WTC11 (cell line): ENCODE data around the gene INTS11. TPM values are rescaled to one million over a fixed set of nuclear protein-coding genes. Genes with fewer than 3 reads are reported as not detected.
A peak's percentile ranks its signal among the peaks of the same experiment; 100 is the strongest.

Source experiments
- ATAC-seq: fragments of 200-7000 bp; cut with Tn5 transposase; 2 replicates; pipeline ENCODE4 v1.10.0; 2021; ENCODE audit warnings: mild to moderate bottlenecking, moderate library complexity
- CTCF ChIA-PET: fragments of 300-600 bp; sonication (Branson Sonifier 250); formaldehyde crosslinking; loops from one replicate; lab custom pipeline; 2021; ENCODE audit warnings: antibody characterized with exemption; lab: Charles Lee
- POLR2A ChIA-PET: fragments of 350-600 bp; sonication (Branson Sonifier 250); formaldehyde crosslinking; loops from one replicate; lab custom pipeline; 2021; ENCODE audit warnings: antibody characterized with exemption; lab: Charles Lee
- DNase-seq: peaks from one replicate; pipeline ENCODE4 v3.0.0; 2021; ENCODE audit warnings: low spot score
- H3K27ac Mint-ChIP-seq: 2 replicates; pipeline ENCODE4 v1.8.0; 2021; ENCODE audit warnings: mixed read lengths
- H3K27me3 Mint-ChIP-seq: 2 replicates; pipeline ENCODE4 v1.8.0; 2021; ENCODE audit warnings: low read depth, mild to moderate bottlenecking, moderate library complexity, mixed read lengths
- H3K36me3 Mint-ChIP-seq: 2 replicates; pipeline ENCODE4 v1.8.0; 2021; ENCODE audit warnings: mixed read lengths
- H3K4me1 Mint-ChIP-seq: 2 replicates; pipeline ENCODE4 v1.8.0; 2022; ENCODE audit warnings: mixed read lengths
- H3K4me3 Mint-ChIP-seq: 2 replicates; pipeline ENCODE4 v1.8.0; 2021; ENCODE audit warnings: mild to moderate bottlenecking, moderate library complexity, mixed read lengths
- H3K9me3 Mint-ChIP-seq: 2 replicates; pipeline ENCODE4 v1.8.0; 2021; ENCODE audit warnings: mixed read lengths
- ATF1 ChIP-seq: sonication (generic); formaldehyde crosslinking; IDR thresholded peaks from 2 replicates; pipeline ENCODE4 v1.8.1; 2023; ENCODE audit warnings: mild to moderate bottlenecking, moderate library complexity, missing genetic modification reagents
- CTCF ChIP-seq: fragments of 200-600 bp; IDR thresholded peaks from 2 replicates; pipeline ENCODE4 v1.8.0; 2022; ENCODE audit warnings: antibody characterized with exemption
- ERG ChIP-seq: fragments of 250-450 bp; sonication (Bioruptor Pico); IDR thresholded peaks from 2 replicates; pipeline ENCODE4 v1.8.0; 2021; ENCODE audit warnings: mild to moderate bottlenecking
- ETV6 ChIP-seq: sonication (generic); formaldehyde crosslinking; IDR thresholded peaks from 2 replicates; pipeline ENCODE4 v1.8.1; 2022; ENCODE audit warnings: mild to moderate bottlenecking, missing genetic modification reagents
- GABPB1 ChIP-seq: sonication (generic); formaldehyde crosslinking; IDR thresholded peaks from 2 replicates; pipeline ENCODE4 v1.8.1; 2023; ENCODE audit warnings: mild to moderate bottlenecking, missing genetic modification reagents
- GTF2I ChIP-seq: fragments of 250-450 bp; sonication (Bioruptor Pico); conservative IDR thresholded peaks from 2 replicates; pipeline ENCODE4 v1.4.0; 2021; ENCODE audit warnings: mild to moderate bottlenecking
- HMGA2 ChIP-seq: fragments of 250-450 bp; sonication (Bioruptor Pico); IDR thresholded peaks from 2 replicates; pipeline ENCODE4 v1.4.0; 2021; ENCODE audit warnings: mild to moderate bottlenecking, moderate library complexity
- IRF1 ChIP-seq: sonication (generic); formaldehyde crosslinking; IDR thresholded peaks from 2 replicates; pipeline ENCODE4 v1.8.0; 2023; ENCODE audit warnings: missing genetic modification reagents
- NR1H2 ChIP-seq: sonication (generic); formaldehyde crosslinking; IDR thresholded peaks from 2 replicates; pipeline ENCODE4 v1.9.0; 2021; ENCODE audit warnings: mild to moderate bottlenecking, moderate library complexity, missing genetic modification reagents
- NR3C1 ChIP-seq: sonication (generic); formaldehyde crosslinking; conservative IDR thresholded peaks from 2 replicates; pipeline ENCODE4 v1.8.1; 2023; ENCODE audit warnings: low read depth, mild to moderate bottlenecking, missing genetic modification reagents
- SMAD3 ChIP-seq: sonication (generic); formaldehyde crosslinking; IDR thresholded peaks from 2 replicates; pipeline ENCODE4 v1.8.0; 2022; ENCODE audit warnings: missing genetic modification reagents, mild to moderate bottlenecking, borderline replicate concordance
- SMAD4 ChIP-seq: sonication (generic); formaldehyde crosslinking; IDR thresholded peaks from 2 replicates; pipeline ENCODE4 v1.8.0; 2022; ENCODE audit warnings: mild to moderate bottlenecking, missing genetic modification reagents
- TCF7 ChIP-seq: sonication (generic); formaldehyde crosslinking; IDR thresholded peaks from 2 replicates; pipeline ENCODE4 v1.8.0; 2022; ENCODE audit warnings: mild to moderate bottlenecking, low read depth, missing genetic modification reagents, moderate library complexity
- TP53 ChIP-seq: sonication (generic); formaldehyde crosslinking; IDR thresholded peaks from 2 replicates; pipeline ENCODE4 v1.8.1; 2023; ENCODE audit warnings: mild to moderate bottlenecking, missing genetic modification reagents
- ZNF138 ChIP-seq: sonication (generic); formaldehyde crosslinking; conservative IDR thresholded peaks from 2 replicates; pipeline ENCODE4 v1.8.1; 2022; ENCODE audit warnings: mild to moderate bottlenecking, moderate library complexity, missing genetic modification reagents
- ZNF219 ChIP-seq: sonication (generic); formaldehyde crosslinking; IDR thresholded peaks from 2 replicates; pipeline ENCODE4 v1.8.0; 2023; ENCODE audit warnings: missing genetic modification reagents, mild to moderate bottlenecking, borderline replicate concordance
- ZNF232 ChIP-seq: sonication (generic); formaldehyde crosslinking; IDR thresholded peaks from 2 replicates; pipeline ENCODE4 v1.8.0; 2022; ENCODE audit warnings: mild to moderate bottlenecking, missing genetic modification reagents
- total RNA-seq: library from RNA; stranded (reverse); gene quantifications from 3 replicates; pipeline ENCODE4 v1.2.3, GENCODE V29; 2021
- TF ChIP-seq, protein P1 (sequence below): fragments of 250-450 bp; sonication (Bioruptor Pico); IDR thresholded peaks from 2 replicates; pipeline ENCODE4 v1.9.0; 2021; ENCODE audit warnings: mild to moderate bottlenecking
- TF ChIP-seq, protein P2 (sequence below): sonication (generic); formaldehyde crosslinking; IDR thresholded peaks from 2 replicates; pipeline ENCODE4 v1.8.1; 2023; ENCODE audit warnings: mild to moderate bottlenecking, missing genetic modification reagents, moderate library complexity
- TF ChIP-seq, protein P3 (sequence below): sonication (generic); formaldehyde crosslinking; conservative IDR thresholded peaks from 2 replicates; pipeline ENCODE4 v1.8.1; 2022; ENCODE audit warnings: mild to moderate bottlenecking, missing genetic modification reagents
- TF ChIP-seq, protein P4 (sequence below): sonication (generic); formaldehyde crosslinking; IDR thresholded peaks from 2 replicates; pipeline ENCODE4 v1.8.0; 2022; ENCODE audit warnings: mild to moderate bottlenecking, missing genetic modification reagents

INTS11 gene
- total RNA-seq, 1 experiment from 2014 or later: 170 TPM

DNA sequence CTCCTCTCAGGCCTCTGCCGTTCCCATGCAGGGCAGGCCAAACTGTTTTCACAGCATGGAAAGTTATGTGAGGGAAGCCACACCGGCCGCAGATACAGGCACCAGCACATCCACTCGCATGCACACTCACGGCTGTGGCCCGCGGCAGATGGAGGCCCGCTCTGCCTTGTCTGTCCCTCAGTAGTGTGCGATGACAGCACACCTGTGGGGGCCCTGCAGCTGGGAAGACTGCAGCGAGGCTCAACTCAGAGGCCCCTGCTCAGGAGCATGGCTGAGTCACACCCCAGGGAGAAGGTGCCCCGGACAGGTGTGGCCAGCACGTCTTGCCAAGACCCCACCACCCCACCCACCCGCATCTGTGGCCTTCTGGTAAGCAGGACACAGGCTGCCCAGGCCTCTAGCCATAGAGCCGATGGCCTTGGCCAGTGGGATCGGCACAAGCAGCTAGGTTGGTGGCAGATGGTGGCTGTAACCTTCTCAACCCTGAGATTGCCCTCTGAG is 49.5 kb downstream of the INTS11 start:
- TF ChIP-seq ZNF138 (CRISPR knock-in tag): no peak
- TF ChIP-seq HMGA2 (CRISPR knock-in tag): no peak
- TF ChIP-seq, protein P1, sequence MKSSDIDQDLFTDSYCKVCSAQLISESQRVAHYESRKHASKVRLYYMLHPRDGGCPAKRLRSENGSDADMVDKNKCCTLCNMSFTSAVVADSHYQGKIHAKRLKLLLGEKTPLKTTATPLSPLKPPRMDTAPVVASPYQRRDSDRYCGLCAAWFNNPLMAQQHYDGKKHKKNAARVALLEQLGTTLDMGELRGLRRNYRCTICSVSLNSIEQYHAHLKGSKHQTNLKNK (CRISPR knock-in tag): no peak
- no peak for TF ChIP-seq NR1H2 (CRISPR knock-in tag)
- TF ChIP-seq TP53 (CRISPR knock-in tag): no peak
- no peak for TF ChIP-seq ATF1 (CRISPR knock-in tag)
- no peak for TF ChIP-seq IRF1 (CRISPR knock-in tag)
- no peak for TF ChIP-seq SMAD4
- TF ChIP-seq NR3C1 (CRISPR knock-in tag): no peak
- TF ChIP-seq GTF2I (CRISPR knock-in tag): no peak
- TF ChIP-seq SMAD3 (CRISPR knock-in tag): no peak
- TF ChIP-seq ZNF232 (CRISPR knock-in tag): no peak
- no peaks in the 10 kb centered on the region for H3K27me3 Mint-ChIP-seq
- ChIA-PET CTCF (interaction anchor here (0.8 to 2.2 kb wide), 4 partner anchors 9 to 17 kb away, joined by 3 to 25 read pairs (median 6); no protein-coding TSS in a partner anchor), POLR2A (no interaction called here)
- no peak for ATAC-seq
- H3K36me3 Mint-ChIP-seq: peaks cover 2% of the 10 kb centered on the region
- H3K4me3 Mint-ChIP-seq: peak overlapping the region; percentile 67
- DNase-seq: no peak
- peaks cover 5% of the 10 kb centered on the region for H3K9me3 Mint-ChIP-seq
- no peak overlapping the region for H3K27ac Mint-ChIP-seq
- peaks cover 23% of the 10 kb centered on the region for H3K4me1 Mint-ChIP-seq

GRCh38 chr1:1274299-1274930 is 50.0 kb downstream of the INTS11 start:
- Mint-ChIP-seq H3K9me3 (peaks cover 5% of the 10 kb centered on the region), H3K27me3 (no peaks in the 10 kb centered on the region), H3K4me3 (peak overlapping the region; percentile 67), H3K27ac (no peak overlapping the region), H3K36me3 (peaks cover 5% of the 10 kb centered on the region), H3K4me1 (peaks cover 23% of the 10 kb centered on the region)
- ChIA-PET CTCF (interaction anchor here (1.0 to 2.2 kb wide), 10 partner anchors 10 to 290 kb away, joined by 3 to 25 read pairs (median 4); no protein-coding TSS in a partner anchor), POLR2A (interaction anchor here (1.4 kb wide), 1 partner anchor 17 kb away, joined by 5 read pairs; no protein-coding TSS in a partner anchor)
- DNase-seq (peak; percentile 35), ATAC-seq (peak; percentile 43)
- TF ChIP-seq, protein P2, sequence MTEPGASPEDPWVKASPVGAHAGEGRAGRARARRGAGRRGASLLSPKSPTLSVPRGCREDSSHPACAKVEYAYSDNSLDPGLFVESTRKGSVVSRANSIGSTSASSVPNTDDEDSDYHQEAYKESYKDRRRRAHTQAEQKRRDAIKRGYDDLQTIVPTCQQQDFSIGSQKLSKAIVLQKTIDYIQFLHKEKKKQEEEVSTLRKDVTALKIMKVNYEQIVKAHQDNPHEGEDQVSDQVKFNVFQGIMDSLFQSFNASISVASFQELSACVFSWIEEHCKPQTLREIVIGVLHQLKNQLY (CRISPR knock-in tag): no peak
- TF ChIP-seq, protein P1 (CRISPR knock-in tag): no peak

DNA sequence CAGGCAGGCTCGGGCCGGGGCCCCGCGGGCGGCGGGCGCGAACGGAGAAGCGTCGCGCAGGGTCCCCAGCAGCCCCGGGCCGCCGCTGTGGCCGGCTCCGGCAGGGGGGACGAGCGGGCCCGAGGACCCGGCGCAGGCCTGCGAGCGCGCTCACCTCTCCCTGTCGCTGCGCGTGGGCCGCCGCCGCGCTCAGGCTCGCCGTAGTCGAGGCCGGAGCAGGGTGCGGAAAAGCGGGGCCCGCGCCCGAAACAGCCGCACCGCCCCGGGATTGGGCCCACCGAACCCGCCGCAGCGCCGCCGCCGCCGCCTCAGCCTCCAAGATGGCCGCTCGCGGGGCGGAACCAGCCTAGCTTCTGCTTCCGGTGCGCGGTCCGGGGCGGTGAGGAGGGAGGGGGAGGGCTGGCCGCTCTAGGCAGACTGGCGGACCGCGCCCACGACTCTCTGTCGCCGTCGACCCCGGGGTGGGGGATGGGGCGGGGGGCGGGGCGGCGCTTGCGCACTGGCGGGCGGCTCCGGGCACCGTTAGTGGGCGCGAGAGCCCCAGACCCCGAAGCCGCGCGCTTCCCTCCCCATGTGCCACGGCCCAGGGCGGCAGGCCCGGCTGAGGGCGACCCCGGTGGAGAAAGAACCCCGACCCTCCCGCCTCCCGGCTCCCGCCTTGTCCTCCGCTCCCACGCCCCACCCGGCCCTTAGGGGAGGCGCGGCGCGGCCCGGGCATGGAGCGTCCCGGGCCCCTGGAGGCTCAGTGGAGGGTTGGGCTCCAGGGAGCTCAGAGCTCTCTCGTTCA is 50.8 kb downstream of the INTS11 start, which contains the start of gene UBE2J2:
Gene UBE2J2 (minus strand): TSS at position 343 of the 787 bp plus-strand sequence. CDS start 5,862 bp downstream, outside the sequence.
- peak; percentile 92 for DNase-seq
- peaks cover 5% of the 10 kb centered on the region for H3K36me3 Mint-ChIP-seq
- peak; percentile 94 for ATAC-seq
- H3K9me3 Mint-ChIP-seq: peaks cover 5% of the 10 kb centered on the region
- ChIA-PET POLR2A (interaction anchor here (0.6 to 1.4 kb wide), 3 partner anchors 16 to 228 kb away, joined by 3 to 5 read pairs (median 3); no protein-coding TSS in a partner anchor), CTCF (interaction anchor here (0.6 to 2.2 kb wide), 15 partner anchors 9 to 289 kb away, joined by 3 to 25 read pairs (median 4); no protein-coding TSS in a partner anchor)
- H3K27me3 Mint-ChIP-seq: no peaks in the 10 kb centered on the region
- H3K4me3 Mint-ChIP-seq: peak within 1 kb of the TSS; percentile 84
- H3K4me1 Mint-ChIP-seq: peaks cover 23% of the 10 kb centered on the region
- peak within 1 kb of the TSS; percentile 63 for H3K27ac Mint-ChIP-seq
- TF ChIP-seq ERG (CRISPR knock-in tag): no peak
- peak; percentile 73; the same call in 1 of the 2 replicates for TF ChIP-seq GABPB1 (CRISPR knock-in tag)
- TF ChIP-seq SMAD3 (CRISPR knock-in tag): no peak
- no peak for TF ChIP-seq CTCF
- TF ChIP-seq ETV6 (CRISPR knock-in tag): peak; percentile 62
- TF ChIP-seq, protein P3, sequence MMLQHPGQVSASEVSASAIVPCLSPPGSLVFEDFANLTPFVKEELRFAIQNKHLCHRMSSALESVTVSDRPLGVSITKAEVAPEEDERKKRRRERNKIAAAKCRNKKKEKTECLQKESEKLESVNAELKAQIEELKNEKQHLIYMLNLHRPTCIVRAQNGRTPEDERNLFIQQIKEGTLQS (CRISPR knock-in tag): no peak
- TF ChIP-seq, protein P4, sequence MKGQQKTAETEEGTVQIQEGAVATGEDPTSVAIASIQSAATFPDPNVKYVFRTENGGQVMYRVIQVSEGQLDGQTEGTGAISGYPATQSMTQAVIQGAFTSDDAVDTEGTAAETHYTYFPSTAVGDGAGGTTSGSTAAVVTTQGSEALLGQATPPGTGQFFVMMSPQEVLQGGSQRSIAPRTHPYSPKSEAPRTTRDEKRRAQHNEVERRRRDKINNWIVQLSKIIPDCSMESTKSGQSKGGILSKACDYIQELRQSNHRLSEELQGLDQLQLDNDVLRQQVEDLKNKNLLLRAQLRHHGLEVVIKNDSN (CRISPR knock-in tag): no peak
- no peak; the same call in 1 of the 2 replicates for TF ChIP-seq TCF7 (CRISPR knock-in tag)
- TF ChIP-seq ZNF219: peak; percentile 46; the same call in 1 of the 2 replicates
